ENCODE data around the gene SIM2. TPM values are rescaled to one million over a fixed set of nuclear protein-coding genes. Genes with fewer than 3 reads are reported as not detected.

SIM2 gene
- total RNA-seq, 1 experiment from 2014 or later = 23.9 TPM

DNA sequence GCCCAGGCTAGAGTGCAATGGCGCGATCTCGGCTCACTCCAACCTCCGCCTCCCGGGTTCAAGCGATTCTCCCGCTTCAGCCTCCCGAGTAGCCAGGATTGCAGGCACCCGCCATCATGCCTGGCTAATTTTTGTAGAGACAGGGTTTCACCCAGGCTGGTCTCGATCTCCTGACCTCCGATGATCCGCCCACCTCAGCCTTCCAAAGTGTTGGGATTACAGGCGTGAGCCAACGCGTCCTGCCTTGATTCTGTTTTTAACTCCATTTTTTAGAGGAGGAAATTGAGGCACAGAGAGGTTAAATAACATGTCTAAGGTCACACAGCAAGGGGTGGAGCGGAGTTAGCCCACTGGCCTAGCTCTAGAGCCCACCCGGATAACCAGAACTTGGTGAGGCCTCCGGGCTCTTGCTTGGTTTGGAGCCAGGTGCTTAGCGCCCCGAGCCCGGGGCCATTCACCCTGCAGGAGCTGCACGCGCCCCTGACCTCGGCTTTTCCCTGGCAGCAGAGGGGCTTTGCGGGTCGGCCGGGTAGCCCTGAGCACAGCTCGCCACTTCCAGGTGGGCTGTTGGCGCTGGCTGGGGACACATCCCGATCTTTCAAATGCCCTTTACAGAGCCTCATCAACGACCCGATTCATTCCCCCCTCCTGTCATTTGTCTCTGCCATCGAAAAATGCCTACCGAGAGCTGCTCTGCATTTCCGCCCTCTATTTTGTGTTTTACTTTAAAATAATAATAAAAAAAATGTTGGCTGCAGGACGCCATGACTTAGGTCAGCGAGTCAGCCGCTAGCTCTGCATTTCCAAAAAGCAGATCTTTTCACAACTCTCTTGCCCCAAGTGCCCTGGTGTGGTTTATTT lies 11.2 kb downstream of the SIM2 start (continued):
- TF ChIP-seq, protein P1, sequence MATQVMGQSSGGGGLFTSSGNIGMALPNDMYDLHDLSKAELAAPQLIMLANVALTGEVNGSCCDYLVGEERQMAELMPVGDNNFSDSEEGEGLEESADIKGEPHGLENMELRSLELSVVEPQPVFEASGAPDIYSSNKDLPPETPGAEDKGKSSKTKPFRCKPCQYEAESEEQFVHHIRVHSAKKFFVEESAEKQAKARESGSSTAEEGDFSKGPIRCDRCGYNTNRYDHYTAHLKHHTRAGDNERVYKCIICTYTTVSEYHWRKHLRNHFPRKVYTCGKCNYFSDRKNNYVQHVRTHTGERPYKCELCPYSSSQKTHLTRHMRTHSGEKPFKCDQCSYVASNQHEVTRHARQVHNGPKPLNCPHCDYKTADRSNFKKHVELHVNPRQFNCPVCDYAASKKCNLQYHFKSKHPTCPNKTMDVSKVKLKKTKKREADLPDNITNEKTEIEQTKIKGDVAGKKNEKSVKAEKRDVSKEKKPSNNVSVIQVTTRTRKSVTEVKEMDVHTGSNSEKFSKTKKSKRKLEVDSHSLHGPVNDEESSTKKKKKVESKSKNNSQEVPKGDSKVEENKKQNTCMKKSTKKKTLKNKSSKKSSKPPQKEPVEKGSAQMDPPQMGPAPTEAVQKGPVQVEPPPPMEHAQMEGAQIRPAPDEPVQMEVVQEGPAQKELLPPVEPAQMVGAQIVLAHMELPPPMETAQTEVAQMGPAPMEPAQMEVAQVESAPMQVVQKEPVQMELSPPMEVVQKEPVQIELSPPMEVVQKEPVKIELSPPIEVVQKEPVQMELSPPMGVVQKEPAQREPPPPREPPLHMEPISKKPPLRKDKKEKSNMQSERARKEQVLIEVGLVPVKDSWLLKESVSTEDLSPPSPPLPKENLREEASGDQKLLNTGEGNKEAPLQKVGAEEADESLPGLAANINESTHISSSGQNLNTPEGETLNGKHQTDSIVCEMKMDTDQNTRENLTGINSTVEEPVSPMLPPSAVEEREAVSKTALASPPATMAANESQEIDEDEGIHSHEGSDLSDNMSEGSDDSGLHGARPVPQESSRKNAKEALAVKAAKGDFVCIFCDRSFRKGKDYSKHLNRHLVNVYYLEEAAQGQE (IDR thresholded peaks at IDR 0.05; ENCODE audit: low read depth) = no peak
- no peak for TF ChIP-seq POLR2A (IDR thresholded peaks at IDR 0.05; ENCODE audit: borderline replicate concordance, extremely low read depth, insufficient read depth, insufficient read length)
- no peak for TF ChIP-seq SIN3A (IDR thresholded peaks at IDR 0.05; ENCODE audit: low read depth)
- TF ChIP-seq FOSL1 (IDR thresholded peaks at IDR 0.05; ENCODE audit: low read depth) = no peak
- TF ChIP-seq SP1 (IDR thresholded peaks at IDR 0.05; ENCODE audit: low read depth) = no peak
- TF ChIP-seq ZNF274 (IDR thresholded peaks at IDR 0.05; ENCODE audit: low read depth, low read length) = no peak

DNA sequence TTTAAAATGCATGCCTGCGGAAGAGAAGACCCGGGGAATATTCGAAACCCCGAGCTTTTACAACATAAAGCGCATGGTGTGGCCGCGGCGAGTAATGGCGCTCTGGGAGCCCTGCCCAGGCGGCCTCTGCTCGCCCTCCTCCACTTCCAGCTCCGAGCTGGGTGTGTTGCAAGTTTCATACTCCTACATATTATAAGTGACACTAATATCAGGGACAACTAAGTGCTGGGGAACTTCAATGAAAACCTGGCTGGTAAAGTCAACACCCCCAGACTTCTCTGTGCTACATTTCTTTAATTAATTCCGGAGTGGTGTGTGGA lies 11.8 kb downstream of the SIM2 start:
- H3K79me2 ChIP-seq (ENCODE audit: insufficient read depth, low read length) = peaks cover 26% of the 10 kb centered on the region
- CTCF ChIA-PET = no interaction called here
- no peaks in the 10 kb centered on the region for H3K9me2 ChIP-seq (ENCODE audit: insufficient read depth)
- H3K27me3 ChIP-seq (ENCODE audit: insufficient read depth, low read length) = no peaks in the 10 kb centered on the region
- no peak for ATAC-seq
- H3K36me3 ChIP-seq (ENCODE audit: control insufficient read depth in 1 of 2, insufficient read depth in 2 of 2, low read length in 2 of 2) = peaks cover 2 to 6% of the 10 kb centered on the region in 2 experiments; a peak in 2 of 4 replicates
- POLR2A ChIA-PET = no interaction called here
- H3K27ac ChIP-seq (ENCODE audit: low read depth, low read length) = no peak overlapping the region
- H3K4me3 ChIP-seq (replicated peaks in 1 of 2; ENCODE audit: low read depth in 1 of 2, low read length in 2 of 2) = no peak overlapping the region
- no peaks in the 10 kb centered on the region for H3K9me3 ChIP-seq (ENCODE audit: control insufficient read depth in 1 of 2, insufficient read depth in 1 of 2, low read depth in 1 of 2, low read length in 2 of 2)
- RAD21 ChIA-PET (ENCODE audit: low non-redundant PET in 1 of 2, low total read pairs in 2 of 2, uncharacterized antibody in 2 of 2, unreplicated experiment in 2 of 2) = no interaction called here
- BruUV-seq (replicated peaks) = no TSS peak
- intact Hi-C loops (cut with micrococcal nuclease) = no loop called here
- H3K9ac ChIP-seq (ENCODE audit: low read length) = no peak overlapping the region
- no peak for DNase-seq (ENCODE audit: low read depth, low spot score)
- H3K4me2 ChIP-seq (ENCODE audit: low read length) = no peak overlapping the region
- H2AFZ ChIP-seq (ENCODE audit: low read depth, low read length, poor library complexity, severe bottlenecking) = no peak overlapping the region
- no peaks in the 10 kb centered on the region for H3K4me1 ChIP-seq (ENCODE audit: control insufficient read depth in 1 of 2, insufficient read depth in 2 of 2, low read length in 2 of 2)
- H4K20me1 ChIP-seq (ENCODE audit: insufficient read depth) = no peaks in the 10 kb centered on the region
- TF ChIP-seq RAD21 (IDR thresholded peaks at IDR 0.05; ENCODE audit: low read depth) = no peak
- TF ChIP-seq EZH2 (IDR thresholded peaks at IDR 0.05) = no peak
